HG02943 (cell line): ENCODE measurements around the gene PKHD1.
"Not testable (repeated sequence)": the region's sequence is repeated elsewhere in the genome, so short reads cannot be mapped to it uniquely, and the experiment has no call there.

Experiments used
- ATAC-seq: cut with Tn5 transposase; IDR thresholded peaks from one replicate; pipeline ENCODE4 v1.9.1; 2021; ENCODE audit warnings: mild to moderate bottlenecking, low read depth, moderate library complexity; ENCODE audit not compliant: unreplicated experiment

PKHD1 gene

GRCh38 chr6:51939695-51940094, 147.7 kb downstream of the PKHD1 start:
- ATAC-seq, result not testable (repeated sequence)

- no peak for ATAC-seq
Observed at GRCh38 chr6:51936531-51937290, 150.7 kb downstream of the PKHD1 start.

- ATAC-seq, result no peak
Observed at GRCh38 chr6:51934098-51934497, 153.3 kb downstream of the PKHD1 start.

GRCh38 chr6:51932956-51933355, 154.5 kb downstream of the PKHD1 start:
- ATAC-seq, result no peak

GRCh38 chr6:51930602-51931001, 156.8 kb downstream of the PKHD1 start:
- no peak for ATAC-seq

GRCh38 chr6:51929934-51930574, 157.4 kb downstream of the PKHD1 start:
- ATAC-seq, result no peak

GRCh38 chr6:51928320-51928719, 159.1 kb downstream of the PKHD1 start:
- no peak for ATAC-seq

GRCh38 chr6:51927450-51927849, 160.0 kb downstream of the PKHD1 start:
- no peak for ATAC-seq

GRCh38 chr6:51926125-51926524, 161.3 kb downstream of the PKHD1 start:
- no peak for ATAC-seq

GRCh38 chr6:51922479-51922878, 164.9 kb downstream of the PKHD1 start:
- not testable (repeated sequence) for ATAC-seq

- ATAC-seq, result not testable (repeated sequence)
Observed at GRCh38 chr6:51918347-51918746, 169.1 kb downstream of the PKHD1 start.

- ATAC-seq, result no peak
Observed at GRCh38 chr6:51915098-51915497, 172.3 kb downstream of the PKHD1 start.

GRCh38 chr6:51913265-51913664, 174.1 kb downstream of the PKHD1 start:
- no peak for ATAC-seq

- no peak for ATAC-seq
Observed at GRCh38 chr6:51910851-51911250, 176.6 kb downstream of the PKHD1 start.

GRCh38 chr6:51908243-51908642, 179.2 kb downstream of the PKHD1 start:
- ATAC-seq, result no peak

GRCh38 chr6:51901766-51902764, 185.3 kb downstream of the PKHD1 start:
- no peak for ATAC-seq

- ATAC-seq, result no peak
Observed at GRCh38 chr6:51893366-51893765, 194.0 kb downstream of the PKHD1 start.

- ATAC-seq, result no peak
Observed at GRCh38 chr6:51892750-51893149, 194.7 kb downstream of the PKHD1 start.

- ATAC-seq, result no peak
Observed at GRCh38 chr6:51892339-51892738, 195.1 kb downstream of the PKHD1 start.

GRCh38 chr6:51891784-51892183, 195.6 kb downstream of the PKHD1 start:
- no peak for ATAC-seq

GRCh38 chr6:51887859-51888258, 199.6 kb downstream of the PKHD1 start:
- ATAC-seq, result no peak
